Measurements from ENCODE around the gene RAB12.
"Not testable (repeated sequence)": the region's sequence is repeated elsewhere in the genome, so short reads cannot be mapped to it uniquely, and the experiment has no call there.

The RAB12 gene

DNA sequence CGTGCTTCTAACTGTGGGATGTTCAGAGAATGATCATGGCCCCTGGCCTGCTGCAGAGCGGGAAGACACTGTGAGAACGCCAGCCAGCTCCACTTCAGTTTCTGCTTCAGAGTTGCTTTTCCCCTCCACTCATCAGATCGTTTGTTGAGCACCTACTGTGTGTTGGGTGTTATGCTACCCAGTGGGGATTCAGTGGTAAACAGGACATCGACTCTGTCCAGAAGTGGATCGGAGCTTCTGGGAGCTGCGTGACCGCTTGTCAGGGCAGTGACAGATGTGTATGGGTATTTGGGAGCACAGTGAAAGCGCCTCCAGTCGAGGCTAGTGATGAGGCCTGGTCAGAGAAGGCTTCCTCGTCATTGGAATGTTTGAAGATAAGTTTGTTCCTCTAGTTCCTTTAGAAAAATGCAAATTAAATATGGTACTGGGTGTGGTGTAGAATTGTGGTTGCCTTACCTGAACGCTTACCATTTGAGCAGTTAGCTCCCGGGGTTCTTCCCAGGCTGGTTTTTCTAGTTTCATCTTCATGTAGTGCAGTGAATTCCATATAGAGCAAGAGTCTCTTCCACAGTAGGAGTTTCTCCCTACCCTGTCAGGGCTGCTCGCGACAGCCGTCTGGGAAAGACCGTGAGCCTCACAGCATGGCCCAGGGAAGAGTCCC lies 2.8 kb downstream of the RAB12 start:
- no peak overlapping the region for H3K27ac ChIP-seq (ENCODE audit: low read depth, low read length)
- H3K9ac ChIP-seq (ENCODE audit: low read length in 5 of 5), result no peak overlapping the region
- peak overlapping the region in 1 of 5 donors; percentile 85 for H3K4me3 ChIP-seq (ENCODE audit: low read depth in 1 of 5, low read length in 5 of 5)
- H3K27me3 ChIP-seq (ENCODE audit: control insufficient read depth in 5 of 5, insufficient read depth in 4 of 5, low read length in 5 of 5), result no peaks in the 10 kb centered on the region
- H3K36me3 ChIP-seq (ENCODE audit: control insufficient read depth in 5 of 5, insufficient read depth in 5 of 5, low read length in 5 of 5), result peaks cover 0 to 3% (median 0%) of the 10 kb centered on the region in 5 donors
- no peaks in the 10 kb centered on the region for H3K9me3 ChIP-seq (ENCODE audit: control insufficient read depth in 5 of 5, low read length in 5 of 5)
- H3K4me1 ChIP-seq (ENCODE audit: control insufficient read depth in 5 of 5, insufficient read depth in 5 of 5, low read length in 5 of 5), result peaks cover 0 to 59% (median 54%) of the 10 kb centered on the region in 5 donors

DNA sequence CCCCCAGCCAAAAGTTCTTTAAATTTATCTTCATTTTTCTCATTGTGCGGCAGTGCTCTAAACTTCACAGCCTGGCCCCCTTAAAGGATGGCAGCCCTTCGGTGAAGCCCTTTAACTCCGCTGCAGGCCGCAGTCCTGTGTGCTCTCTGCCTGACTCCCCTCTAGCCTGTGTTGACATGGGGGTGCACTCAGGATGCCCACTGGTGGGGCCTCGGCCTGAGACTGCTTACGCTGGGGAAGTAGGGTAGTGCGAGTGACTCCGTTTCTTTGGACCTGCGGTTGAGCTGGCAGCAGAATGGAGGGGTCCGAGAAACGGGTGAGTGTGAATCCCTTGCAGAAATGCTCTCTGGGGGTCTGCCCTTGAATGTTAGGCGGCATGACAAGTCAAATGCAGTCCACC lies 5.6 kb downstream of the RAB12 start:
- no peak overlapping the region for H3K4me3 ChIP-seq (ENCODE audit: low read depth in 1 of 5, low read length in 5 of 5)
- H3K4me1 ChIP-seq (ENCODE audit: control insufficient read depth in 5 of 5, insufficient read depth in 5 of 5, low read length in 5 of 5), result peaks cover 0 to 45% (median 40%) of the 10 kb centered on the region in 5 donors
- H3K9ac ChIP-seq (ENCODE audit: low read length in 5 of 5), result no peak overlapping the region
- no peaks in the 10 kb centered on the region for H3K9me3 ChIP-seq (ENCODE audit: control insufficient read depth in 5 of 5, low read length in 5 of 5)
- no peak overlapping the region for H3K27ac ChIP-seq (ENCODE audit: low read depth, low read length)
- no peaks in the 10 kb centered on the region for H3K27me3 ChIP-seq (ENCODE audit: control insufficient read depth in 5 of 5, insufficient read depth in 4 of 5, low read length in 5 of 5)
- H3K36me3 ChIP-seq (ENCODE audit: control insufficient read depth in 5 of 5, insufficient read depth in 5 of 5, low read length in 5 of 5), result peaks cover 0 to 3% (median 0%) of the 10 kb centered on the region in 5 donors

GRCh38 chr18:8615397-8616027 lies 6.3 kb downstream of the RAB12 start:
- Histone ChIP-seq H3K9ac (ENCODE audit: low read length in 5 of 5) (peak overlapping the region in 1 of 5 donors; percentile 8), H3K27ac (ENCODE audit: low read depth, low read length) (peak overlapping the region; percentile 44), H3K4me1 (ENCODE audit: control insufficient read depth in 5 of 5, insufficient read depth in 5 of 5, low read length in 5 of 5) (peaks cover 0 to 41% (median 38%) of the 10 kb centered on the region in 5 donors), H3K4me3 (ENCODE audit: low read depth in 1 of 5, low read length in 5 of 5) (no peak overlapping the region), H3K36me3 (ENCODE audit: control insufficient read depth in 5 of 5, insufficient read depth in 5 of 5, low read length in 5 of 5) (peaks cover 0 to 3% (median 0%) of the 10 kb centered on the region in 5 donors), H3K9me3 (ENCODE audit: control insufficient read depth in 5 of 5, low read length in 5 of 5) (no peaks in the 10 kb centered on the region), H3K27me3 (ENCODE audit: control insufficient read depth in 5 of 5, insufficient read depth in 4 of 5, low read length in 5 of 5) (no peaks in the 10 kb centered on the region)

DNA sequence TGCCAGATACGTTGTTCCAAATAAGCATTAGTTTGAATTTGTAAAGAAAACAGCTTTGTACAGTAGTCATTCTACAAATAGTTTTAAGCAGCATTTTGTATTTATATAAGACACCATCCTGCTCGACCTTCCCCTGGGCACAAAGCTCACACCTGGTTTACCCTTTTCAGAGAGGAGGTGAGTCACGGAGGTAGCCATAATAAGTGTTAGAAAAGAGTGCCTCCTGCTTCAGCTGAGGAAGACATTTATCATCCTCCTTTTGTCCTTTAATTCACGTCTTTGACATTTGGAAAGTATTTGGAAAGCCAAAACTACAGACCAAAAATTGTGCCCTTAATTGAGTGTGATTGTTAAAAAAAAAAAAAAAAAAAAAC lies 6.8 kb downstream of the RAB12 start:
- H3K36me3 ChIP-seq (ENCODE audit: control insufficient read depth in 5 of 5, insufficient read depth in 5 of 5, low read length in 5 of 5), result peaks cover 0 to 3% (median 0%) of the 10 kb centered on the region in 5 donors
- H3K27me3 ChIP-seq (ENCODE audit: control insufficient read depth in 5 of 5, insufficient read depth in 4 of 5, low read length in 5 of 5), result no peaks in the 10 kb centered on the region
- no peaks in the 10 kb centered on the region for H3K9me3 ChIP-seq (ENCODE audit: control insufficient read depth in 5 of 5, low read length in 5 of 5)
- no peak overlapping the region for H3K4me3 ChIP-seq (ENCODE audit: low read depth in 1 of 5, low read length in 5 of 5)
- H3K27ac ChIP-seq (ENCODE audit: low read depth, low read length), result peak overlapping the region; percentile 44
- peaks cover 0 to 40% (median 33%) of the 10 kb centered on the region in 5 donors for H3K4me1 ChIP-seq (ENCODE audit: control insufficient read depth in 5 of 5, insufficient read depth in 5 of 5, low read length in 5 of 5)
- H3K9ac ChIP-seq (ENCODE audit: low read length in 5 of 5), result peak overlapping the region in 1 of 5 donors; percentile 8

DNA sequence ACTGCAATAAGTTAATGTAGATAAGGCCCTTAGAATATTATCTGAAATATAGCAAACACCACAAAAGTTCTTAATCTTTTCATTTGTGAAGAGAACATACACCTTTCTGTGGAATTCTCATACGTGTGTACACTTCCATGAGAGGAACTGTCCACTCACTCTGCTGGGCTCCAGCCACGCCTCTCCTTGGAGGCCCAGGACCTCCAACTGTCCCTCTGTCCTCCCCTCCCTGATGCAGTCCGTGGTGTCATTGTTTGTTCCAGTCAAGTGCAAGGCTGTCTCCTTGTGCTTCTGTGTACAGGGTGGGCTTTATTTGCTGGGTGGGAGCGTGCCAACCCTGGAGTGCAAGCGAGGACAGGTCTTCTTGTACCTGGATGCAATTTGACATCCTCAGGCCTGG lies 8.7 kb downstream of the RAB12 start:
- Histone ChIP-seq H3K27ac (ENCODE audit: low read depth, low read length) (no peak overlapping the region), H3K4me1 (ENCODE audit: control insufficient read depth in 5 of 5, insufficient read depth in 5 of 5, low read length in 5 of 5) (peaks cover 0 to 29% (median 20%) of the 10 kb centered on the region in 5 donors), H3K9ac (ENCODE audit: low read length in 5 of 5) (no peak overlapping the region), H3K9me3 (ENCODE audit: control insufficient read depth in 5 of 5, low read length in 5 of 5) (no peaks in the 10 kb centered on the region), H3K4me3 (ENCODE audit: low read depth in 1 of 5, low read length in 5 of 5) (no peak overlapping the region), H3K27me3 (ENCODE audit: control insufficient read depth in 5 of 5, insufficient read depth in 4 of 5, low read length in 5 of 5) (no peaks in the 10 kb centered on the region), H3K36me3 (ENCODE audit: control insufficient read depth in 5 of 5, insufficient read depth in 5 of 5, low read length in 5 of 5) (no peaks in the 10 kb centered on the region)

DNA sequence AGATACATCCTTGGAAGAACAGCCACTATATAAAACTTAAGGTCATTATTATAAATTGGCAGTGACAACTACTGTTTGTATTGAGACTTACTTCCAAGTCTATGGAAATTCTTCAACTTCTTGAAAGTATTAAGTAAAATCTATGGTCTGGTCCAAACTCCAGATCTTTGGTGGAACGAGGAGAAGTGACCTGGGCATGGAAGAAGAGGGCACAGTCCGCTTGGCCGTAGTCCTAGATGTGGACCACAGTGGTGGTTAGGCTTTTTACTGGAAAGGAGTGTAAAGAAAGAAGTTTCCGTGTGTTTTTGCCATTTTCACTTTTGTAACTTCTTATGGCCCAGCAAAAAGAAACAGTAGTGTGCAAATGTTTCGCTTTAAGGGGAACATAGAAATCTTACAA lies 9.8 kb downstream of the RAB12 start:
- Histone ChIP-seq H3K4me3 (ENCODE audit: low read depth in 1 of 5, low read length in 5 of 5) (no peak overlapping the region), H3K36me3 (ENCODE audit: control insufficient read depth in 5 of 5, insufficient read depth in 5 of 5, low read length in 5 of 5) (no peaks in the 10 kb centered on the region), H3K9ac (ENCODE audit: low read length in 5 of 5) (no peak overlapping the region), H3K27ac (ENCODE audit: low read depth, low read length) (no peak overlapping the region), H3K9me3 (ENCODE audit: control insufficient read depth in 5 of 5, low read length in 5 of 5) (no peaks in the 10 kb centered on the region), H3K4me1 (ENCODE audit: control insufficient read depth in 5 of 5, insufficient read depth in 5 of 5, low read length in 5 of 5) (peaks cover 0 to 38% (median 28%) of the 10 kb centered on the region in 5 donors), H3K27me3 (ENCODE audit: control insufficient read depth in 5 of 5, insufficient read depth in 4 of 5, low read length in 5 of 5) (no peaks in the 10 kb centered on the region)

DNA sequence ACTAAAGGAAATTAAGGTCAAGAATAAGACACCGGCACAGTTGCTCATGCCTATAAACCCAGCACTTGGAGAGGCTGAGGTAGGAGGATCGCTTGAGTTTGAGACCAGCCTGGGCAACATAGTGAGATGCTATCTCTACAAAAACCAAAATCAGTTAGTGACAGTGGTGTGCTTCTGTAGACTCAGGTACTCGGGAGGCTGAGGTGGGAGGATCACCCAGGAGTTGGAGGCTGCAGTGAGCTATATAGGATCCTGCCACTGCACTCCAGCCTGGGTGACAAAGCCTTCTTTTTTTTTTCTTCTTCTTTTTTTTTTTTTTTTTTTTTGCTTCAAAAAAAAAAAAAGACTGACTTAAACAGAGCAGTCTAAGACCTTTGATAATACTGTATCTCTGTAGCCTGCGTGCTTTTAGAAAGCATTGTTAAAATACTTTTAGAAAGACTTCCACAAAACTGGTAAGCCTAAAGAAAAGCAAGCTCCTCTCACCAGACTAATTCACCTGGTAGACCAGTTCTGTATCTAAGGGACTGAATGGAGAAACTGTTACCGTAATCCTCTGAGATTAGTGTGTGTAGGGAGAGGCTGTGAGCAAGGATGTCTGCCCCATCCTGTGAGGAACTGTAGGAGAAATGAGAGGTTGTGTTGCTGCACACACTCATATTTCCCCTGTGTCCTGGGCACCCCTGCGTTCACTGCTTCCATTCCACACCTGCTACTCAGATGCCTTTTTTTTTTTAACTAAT lies 10.8 kb downstream of the RAB12 start:
- H3K4me1 ChIP-seq (ENCODE audit: control insufficient read depth in 5 of 5, insufficient read depth in 5 of 5, low read length in 5 of 5), result peaks cover 0 to 37% (median 25%) of the 10 kb centered on the region in 5 donors

GRCh38 chr18:8620845-8621244 lies 11.6 kb downstream of the RAB12 start:
- Histone ChIP-seq H3K4me1 (ENCODE audit: control insufficient read depth in 5 of 5, insufficient read depth in 5 of 5, low read length in 5 of 5) (peaks cover 0 to 28% (median 17%) of the 10 kb centered on the region in 5 donors), H3K9ac (ENCODE audit: low read length in 5 of 5) (no peak overlapping the region), H3K36me3 (ENCODE audit: control insufficient read depth in 5 of 5, insufficient read depth in 5 of 5, low read length in 5 of 5) (peaks cover 0 to 11% (median 7%) of the 10 kb centered on the region in 5 donors), H3K9me3 (ENCODE audit: control insufficient read depth in 5 of 5, low read length in 5 of 5) (no peaks in the 10 kb centered on the region), H3K4me3 (ENCODE audit: low read depth in 1 of 5, low read length in 5 of 5) (no peak overlapping the region), H3K27ac (ENCODE audit: low read depth, low read length) (peak overlapping the region; percentile 43), H3K27me3 (ENCODE audit: control insufficient read depth in 5 of 5, insufficient read depth in 4 of 5, low read length in 5 of 5) (no peaks in the 10 kb centered on the region)

More for the DNA sequence above, 10.8 kb downstream of the RAB12 start:
- Histone ChIP-seq H3K27me3 (ENCODE audit: control insufficient read depth in 5 of 5, insufficient read depth in 4 of 5, low read length in 5 of 5) (no peaks in the 10 kb centered on the region), H3K27ac (ENCODE audit: low read depth, low read length) (no peak overlapping the region), H3K9ac (ENCODE audit: low read length in 5 of 5) (no peak overlapping the region), H3K4me3 (ENCODE audit: low read depth in 1 of 5, low read length in 5 of 5) (no peak overlapping the region), H3K9me3 (ENCODE audit: control insufficient read depth in 5 of 5, low read length in 5 of 5) (no peaks in the 10 kb centered on the region), H3K36me3 (ENCODE audit: control insufficient read depth in 5 of 5, insufficient read depth in 5 of 5, low read length in 5 of 5) (peaks cover 0 to 3% (median 0%) of the 10 kb centered on the region in 5 donors)

DNA sequence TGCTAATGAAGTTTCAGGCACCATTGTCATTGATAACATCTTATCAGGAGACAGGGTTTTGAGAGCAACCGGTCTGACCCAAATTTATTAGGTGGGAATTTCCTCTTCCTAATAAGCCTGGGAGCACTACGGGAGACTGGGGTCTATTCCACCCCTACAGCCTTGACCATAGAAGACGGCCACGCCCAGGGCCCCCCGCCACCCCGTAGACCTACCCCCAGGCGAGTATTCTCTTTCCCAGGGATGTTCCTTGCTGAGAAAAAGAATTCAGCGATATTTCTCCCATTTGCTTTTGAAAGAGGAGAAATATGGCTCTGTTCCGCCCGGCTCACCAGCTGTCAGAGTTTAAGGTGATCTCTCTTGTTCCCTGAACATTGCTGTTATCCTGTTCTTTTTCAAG lies 13.4 kb downstream of the RAB12 start:
- not testable (repeated sequence) for H3K27me3 ChIP-seq (ENCODE audit: control insufficient read depth in 5 of 5, insufficient read depth in 4 of 5, low read length in 5 of 5)

More for the DNA sequence above, 13.4 kb downstream of the RAB12 start:
- not testable (repeated sequence) for H3K27ac ChIP-seq (ENCODE audit: low read depth, low read length); H3K9ac ChIP-seq (ENCODE audit: low read length in 5 of 5); H3K4me3 ChIP-seq (ENCODE audit: low read depth in 1 of 5, low read length in 5 of 5); H3K9me3 ChIP-seq (ENCODE audit: control insufficient read depth in 5 of 5, low read length in 5 of 5)
- peaks cover 0 to 25% (median 14%) of the 10 kb centered on the region in 5 donors for H3K4me1 ChIP-seq (ENCODE audit: control insufficient read depth in 5 of 5, insufficient read depth in 5 of 5, low read length in 5 of 5)
- peaks cover 1 to 24% (median 21%) of the 10 kb centered on the region in 5 donors for H3K36me3 ChIP-seq (ENCODE audit: control insufficient read depth in 5 of 5, insufficient read depth in 5 of 5, low read length in 5 of 5)

All from subcutaneous abdominal adipose tissue (tissue), 5 donors.